Karpas-422 (cell line): ENCODE measurements around the gene STAMBPL1. TPM values are rescaled to one million over a fixed set of nuclear protein-coding genes. Genes with fewer than 3 reads are reported as not detected.

Experiments used
- DNase-seq: peaks from one replicate; pipeline ENCODE4 v3.0.0-alpha.2; 2015
- H2AFZ ChIP-seq: fragments of 200-600 bp; sonication (generic); 2 replicates; pipeline ENCODE4 v1.6.1; 2014; ENCODE audit warnings: antibody characterized with exemption, low read length, mixed read lengths
- H3K27ac ChIP-seq: fragments of 200-600 bp; sonication (generic); 2 replicates; pipeline ENCODE4 v1.5.1; 2014; ENCODE audit warnings: mild to moderate bottlenecking, low read length, moderate library complexity
- H3K27me3 ChIP-seq: fragments of 200-600 bp; sonication (generic); 2 replicates; pipeline ENCODE4 v1.6.1; 2014; ENCODE audit warnings: low read length, mixed read lengths
- H3K36me3 ChIP-seq: fragments of 200-600 bp; sonication (generic); 2 replicates; pipeline ENCODE4 v1.6.1; 2014; ENCODE audit warnings: low read length, mixed read lengths; ENCODE audit not compliant: insufficient read depth
- H3K4me1 ChIP-seq: fragments of 200-600 bp; sonication (generic); 2 replicates; pipeline ENCODE4 v1.6.1; 2014; ENCODE audit warnings: mild to moderate bottlenecking, low read length, mixed read lengths
- H3K4me2 ChIP-seq: fragments of 200-600 bp; sonication (generic); 2 replicates; pipeline ENCODE4 v1.6.1; 2014; ENCODE audit warnings: low read length, low read depth, mild to moderate bottlenecking; ENCODE audit not compliant: poor library complexity, severe bottlenecking
- H3K4me3 ChIP-seq: fragments of 200-600 bp; sonication (generic); 2 replicates; pipeline ENCODE4 v1.5.1; 2014; ENCODE audit warnings: mild to moderate bottlenecking, antibody characterized with exemption, low read length, mixed read lengths
- H3K79me2 ChIP-seq: fragments of 200-600 bp; sonication (generic); 2 replicates; pipeline ENCODE4 v1.6.1; 2014; ENCODE audit warnings: mild to moderate bottlenecking, low read length, mixed read lengths
- H3K9ac ChIP-seq: fragments of 200-600 bp; sonication (generic); 2 replicates; pipeline ENCODE4 v1.6.0; 2014; ENCODE audit warnings: low read length
- H3K9me2 ChIP-seq: fragments of 200-600 bp; sonication (generic), shearing (Covaris generic); replicated peaks from 2 replicates; pipeline ENCODE4 v1.6.0; 2014; ENCODE audit warnings: mild to moderate bottlenecking, low read length, moderate library complexity; ENCODE audit not compliant: insufficient read depth
- H3K9me3 ChIP-seq: fragments of 300-700, 200-600 bp; sonication (generic); 2 replicates; pipeline ENCODE4 v1.6.1; 2014; ENCODE audit warnings: low read length, mixed read lengths
- H4K20me1 ChIP-seq: fragments of 200-600 bp; sonication (generic); 2 replicates; pipeline ENCODE4 v1.6.1; 2014; ENCODE audit warnings: mild to moderate bottlenecking, antibody characterized with exemption, low read length, low read depth; ENCODE audit not compliant: insufficient read depth
- total RNA-seq: library from RNA; depleted of rRNA; stranded (reverse); fragments of >200 nt; shearing (Covaris generic); gene quantifications from 2 replicates; pipeline ENCODE4 v1.2.3, GENCODE V29; 2014; ENCODE audit warnings: low replicate concordance

The STAMBPL1 gene
- total RNA-seq, 1 experiment from 2014 or later = 38.5 TPM

GRCh38 chr10:88890681-88891381 lies 10.8 kb downstream of the STAMBPL1 start:
- H3K4me3 ChIP-seq = no peak overlapping the region
- H3K36me3 ChIP-seq = no peaks in the 10 kb centered on the region; the same call in 1 of the 2 replicates
- no peaks in the 10 kb centered on the region for H3K9me2 ChIP-seq
- no peaks in the 10 kb centered on the region for H4K20me1 ChIP-seq
- no peak overlapping the region for H3K9ac ChIP-seq
- peaks cover 95% of the 10 kb centered on the region for H3K79me2 ChIP-seq
- peak overlapping the region; percentile 87 for H3K4me2 ChIP-seq
- H3K27me3 ChIP-seq = no peaks in the 10 kb centered on the region
- no peak for DNase-seq
- H3K4me1 ChIP-seq = peaks cover 79% of the 10 kb centered on the region
- no peaks in the 10 kb centered on the region for H3K9me3 ChIP-seq
- no peak overlapping the region for H2AFZ ChIP-seq
- peak overlapping the region; percentile 95; the same call in 1 of the 2 replicates for H3K27ac ChIP-seq

GRCh38 chr10:88892222-88892967 lies 12.3 kb downstream of the STAMBPL1 start:
- H3K4me2 ChIP-seq = no peak overlapping the region
- no peak overlapping the region for H3K4me3 ChIP-seq
- H3K27ac ChIP-seq = no peak overlapping the region
- no peaks in the 10 kb centered on the region for H3K9me3 ChIP-seq
- no peak overlapping the region for H2AFZ ChIP-seq
- no peak for DNase-seq
- H3K9ac ChIP-seq = no peak overlapping the region
- no peaks in the 10 kb centered on the region; the same call in 1 of the 2 replicates for H3K36me3 ChIP-seq
- H4K20me1 ChIP-seq = no peaks in the 10 kb centered on the region
- H3K27me3 ChIP-seq = no peaks in the 10 kb centered on the region
- H3K79me2 ChIP-seq = peaks cover 96% of the 10 kb centered on the region
- peaks cover 78% of the 10 kb centered on the region for H3K4me1 ChIP-seq
- no peaks in the 10 kb centered on the region for H3K9me2 ChIP-seq

- no peaks in the 10 kb centered on the region for H4K20me1 ChIP-seq
- no peak for DNase-seq
- no peak overlapping the region for H2AFZ ChIP-seq
- no peaks in the 10 kb centered on the region for H3K9me2 ChIP-seq
- H3K9me3 ChIP-seq = no peaks in the 10 kb centered on the region
- no peak overlapping the region for H3K4me3 ChIP-seq
- H3K9ac ChIP-seq = no peak overlapping the region
- peaks cover 96% of the 10 kb centered on the region for H3K79me2 ChIP-seq
- no peaks in the 10 kb centered on the region for H3K27me3 ChIP-seq
- no peak overlapping the region for H3K27ac ChIP-seq
- no peaks in the 10 kb centered on the region; the same call in 1 of the 2 replicates for H3K36me3 ChIP-seq
- peaks cover 76% of the 10 kb centered on the region for H3K4me1 ChIP-seq
- H3K4me2 ChIP-seq = no peak overlapping the region
These were observed 13.6 kb downstream of the STAMBPL1 start for GRCh38 chr10:88893611-88894010.

DNA sequence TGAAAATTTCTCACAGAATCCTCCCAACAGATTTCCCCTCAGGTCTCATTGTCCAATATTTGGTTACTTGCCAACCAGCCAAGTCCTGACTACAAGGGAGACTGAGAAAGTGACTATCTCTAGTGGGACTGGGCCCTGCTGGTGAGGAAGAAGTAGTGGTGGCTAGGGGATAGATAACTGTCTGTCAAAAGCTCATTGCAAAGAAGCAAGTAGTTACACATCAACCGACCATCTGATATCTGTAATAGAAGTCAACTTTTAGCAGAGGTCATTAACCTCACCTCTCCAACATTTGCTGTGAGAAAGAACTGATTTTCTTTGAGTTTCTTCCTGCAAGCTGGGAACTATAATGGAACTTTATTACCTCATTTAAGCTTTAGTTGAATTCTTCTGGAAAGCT lies 15.2 kb downstream of the STAMBPL1 start:
- DNase-seq = no peak
- H3K9me3 ChIP-seq = no peaks in the 10 kb centered on the region
- peaks cover 72% of the 10 kb centered on the region for H3K4me1 ChIP-seq
- no peak overlapping the region for H3K27ac ChIP-seq
- H3K36me3 ChIP-seq = no peaks in the 10 kb centered on the region; the same call in 1 of the 2 replicates
- H4K20me1 ChIP-seq = no peaks in the 10 kb centered on the region
- H3K79me2 ChIP-seq = peaks cover 92% of the 10 kb centered on the region
- H3K4me2 ChIP-seq = no peak overlapping the region
- H3K27me3 ChIP-seq = no peaks in the 10 kb centered on the region
- no peak overlapping the region for H3K9ac ChIP-seq
- H2AFZ ChIP-seq = no peak overlapping the region
- H3K4me3 ChIP-seq = no peak overlapping the region
- no peaks in the 10 kb centered on the region for H3K9me2 ChIP-seq

DNA sequence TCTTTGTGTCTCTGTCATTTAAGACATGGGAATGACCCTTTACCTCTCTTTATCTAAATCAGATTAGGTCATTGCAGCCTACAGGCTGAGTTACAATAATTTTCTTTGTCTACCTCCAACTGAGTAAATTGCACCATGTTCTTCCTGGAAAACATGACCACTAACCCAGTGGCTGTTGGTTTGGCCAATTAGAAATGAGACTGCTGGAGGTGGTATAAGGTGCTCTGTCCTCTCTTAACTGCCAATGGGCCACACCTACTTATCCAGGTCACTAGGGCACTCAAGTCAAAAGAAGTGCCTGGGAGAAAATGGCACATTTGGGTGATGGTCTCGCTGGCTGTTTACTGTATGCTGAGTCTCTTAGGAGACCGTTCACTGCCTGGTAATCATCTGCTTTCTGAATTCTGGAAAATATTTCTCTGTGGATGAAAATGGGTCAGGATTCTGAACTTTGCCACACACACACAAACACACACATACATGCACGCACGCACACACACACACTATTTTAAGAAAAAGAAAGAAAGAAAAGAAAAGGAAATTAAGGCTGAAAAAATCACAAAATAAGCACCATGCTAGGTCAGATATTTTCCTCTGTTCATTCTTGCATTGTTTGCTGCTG lies 16.4 kb downstream of the STAMBPL1 start:
- Histone ChIP-seq H3K4me1 (peaks cover 72% of the 10 kb centered on the region), H3K27ac (no peak overlapping the region), H3K9me2 (no peaks in the 10 kb centered on the region), H3K4me3 (no peak overlapping the region), H3K4me2 (no peak overlapping the region), H3K36me3 (no peaks in the 10 kb centered on the region; the same call in 1 of the 2 replicates), H2AFZ (no peak overlapping the region), H3K9ac (no peak overlapping the region), H3K79me2 (peaks cover 90% of the 10 kb centered on the region), H3K9me3 (no peaks in the 10 kb centered on the region), H4K20me1 (no peaks in the 10 kb centered on the region), H3K27me3 (no peaks in the 10 kb centered on the region)
- DNase-seq = no peak

- H3K36me3 ChIP-seq = no peaks in the 10 kb centered on the region; the same call in 1 of the 2 replicates
- H3K79me2 ChIP-seq = peaks cover 83% of the 10 kb centered on the region
- peaks cover 70% of the 10 kb centered on the region for H3K4me1 ChIP-seq
- no peaks in the 10 kb centered on the region for H4K20me1 ChIP-seq
- no peak for DNase-seq
- H3K9ac ChIP-seq = no peak overlapping the region
- no peak overlapping the region for H2AFZ ChIP-seq
- no peaks in the 10 kb centered on the region for H3K9me2 ChIP-seq
- H3K27ac ChIP-seq = 0 out of 2 replicates have a peak overlapping the region, but pooled peaks have one; percentile 37
- H3K9me3 ChIP-seq = no peaks in the 10 kb centered on the region
- no peak overlapping the region for H3K4me3 ChIP-seq
- H3K27me3 ChIP-seq = no peaks in the 10 kb centered on the region
- H3K4me2 ChIP-seq = no peak overlapping the region
These were observed 17.2 kb downstream of the STAMBPL1 start for GRCh38 chr10:88896994-88897853.

DNA sequence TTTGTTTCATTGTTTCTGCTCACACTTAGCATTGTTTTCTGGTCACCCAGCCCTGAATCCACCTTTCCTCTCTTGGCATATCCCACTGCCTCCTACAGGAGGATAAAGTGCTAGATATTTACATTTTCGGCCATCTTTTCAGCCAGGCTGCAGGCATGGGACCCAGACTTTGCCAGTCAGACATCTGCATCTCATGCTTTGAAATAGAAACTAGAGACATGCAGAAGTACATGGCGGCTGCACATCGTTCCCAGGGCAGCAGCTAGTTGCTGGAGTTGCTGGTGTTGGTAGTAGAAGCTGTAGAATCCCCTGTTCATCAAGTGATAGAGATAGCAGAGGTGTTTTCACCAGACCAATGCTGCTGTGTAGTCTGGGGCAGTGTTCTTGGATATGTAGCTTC lies 18.7 kb downstream of the STAMBPL1 start:
- no peak overlapping the region for H3K4me3 ChIP-seq

More for the DNA sequence above, 18.7 kb downstream of the STAMBPL1 start:
- peak overlapping the region; percentile 15; the same call in 1 of the 2 replicates for H3K27ac ChIP-seq
- no peak for DNase-seq
- no peaks in the 10 kb centered on the region for H3K27me3 ChIP-seq
- H3K4me1 ChIP-seq = peaks cover 62% of the 10 kb centered on the region
- no peaks in the 10 kb centered on the region for H3K9me3 ChIP-seq
- no peaks in the 10 kb centered on the region for H4K20me1 ChIP-seq
- no peak overlapping the region for H3K4me2 ChIP-seq
- H3K9me2 ChIP-seq = no peaks in the 10 kb centered on the region
- peaks cover 4% of the 10 kb centered on the region; the same call in 1 of the 2 replicates for H3K36me3 ChIP-seq
- H3K9ac ChIP-seq = no peak overlapping the region
- peaks cover 69% of the 10 kb centered on the region for H3K79me2 ChIP-seq
- H2AFZ ChIP-seq = no peak overlapping the region
